Measurements from ENCODE around the gene YWHAB. TPM values are rescaled to one million over a fixed set of nuclear protein-coding genes. Genes with fewer than 3 reads are reported as not detected.

YWHAB gene
- total RNA-seq, 2 experiments from 2014 or later = 163 to 167 TPM

DNA sequence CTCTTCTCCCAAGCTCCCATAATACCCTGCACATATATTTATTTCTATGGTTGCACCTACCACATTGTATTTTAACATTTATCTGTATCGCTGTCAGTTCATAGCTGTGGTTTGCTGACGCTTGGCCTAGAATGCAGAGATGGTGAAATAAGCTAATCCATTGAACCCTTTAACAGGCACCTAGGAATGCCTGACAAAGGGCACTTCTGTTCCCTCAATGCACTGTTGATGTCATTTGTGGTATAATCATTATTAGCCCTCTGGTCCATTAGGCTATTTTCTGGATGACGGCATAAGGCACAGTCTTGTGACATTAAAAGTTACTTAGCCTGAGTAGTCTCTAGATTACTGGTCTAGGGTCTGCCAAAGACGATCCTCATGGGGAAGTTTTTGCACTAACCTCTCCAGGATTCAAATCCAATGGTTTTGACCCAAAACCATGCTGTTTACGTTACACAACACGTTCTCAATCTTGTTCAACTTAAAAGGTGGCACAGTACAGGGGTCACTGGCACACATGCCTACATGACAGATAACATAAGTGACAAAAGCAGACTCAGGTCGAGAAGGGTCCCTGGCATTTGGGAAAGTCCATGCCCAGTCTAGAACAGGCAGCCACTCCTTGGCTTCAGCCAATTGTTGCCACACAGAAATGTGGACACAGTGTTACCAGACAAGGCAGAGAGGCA, 2.1 kb upstream of the YWHAB start:
- Histone ChIP-seq H3K9me3 (ENCODE audit: control insufficient read depth in 1 of 2, insufficient read depth in 1 of 2, low read length in 2 of 2) (no peaks in the 10 kb centered on the region), H3K4me3 (ENCODE audit: low read length) (no peak overlapping the region), H3K27ac (ENCODE audit: low read depth in 1 of 2, low read length in 2 of 2) (peak overlapping the region; percentile 89 to 93), H3K27me3 (ENCODE audit: control insufficient read depth in 1 of 2, insufficient read depth in 2 of 2, low read length in 2 of 2) (no peaks in the 10 kb centered on the region), H3K36me3 (ENCODE audit: insufficient read depth, low read length) (no peaks in the 10 kb centered on the region), H3K4me1 (ENCODE audit: insufficient read depth, low read length) (peaks cover 29% of the 10 kb centered on the region)
- TF ChIP-seq, protein P1, sequence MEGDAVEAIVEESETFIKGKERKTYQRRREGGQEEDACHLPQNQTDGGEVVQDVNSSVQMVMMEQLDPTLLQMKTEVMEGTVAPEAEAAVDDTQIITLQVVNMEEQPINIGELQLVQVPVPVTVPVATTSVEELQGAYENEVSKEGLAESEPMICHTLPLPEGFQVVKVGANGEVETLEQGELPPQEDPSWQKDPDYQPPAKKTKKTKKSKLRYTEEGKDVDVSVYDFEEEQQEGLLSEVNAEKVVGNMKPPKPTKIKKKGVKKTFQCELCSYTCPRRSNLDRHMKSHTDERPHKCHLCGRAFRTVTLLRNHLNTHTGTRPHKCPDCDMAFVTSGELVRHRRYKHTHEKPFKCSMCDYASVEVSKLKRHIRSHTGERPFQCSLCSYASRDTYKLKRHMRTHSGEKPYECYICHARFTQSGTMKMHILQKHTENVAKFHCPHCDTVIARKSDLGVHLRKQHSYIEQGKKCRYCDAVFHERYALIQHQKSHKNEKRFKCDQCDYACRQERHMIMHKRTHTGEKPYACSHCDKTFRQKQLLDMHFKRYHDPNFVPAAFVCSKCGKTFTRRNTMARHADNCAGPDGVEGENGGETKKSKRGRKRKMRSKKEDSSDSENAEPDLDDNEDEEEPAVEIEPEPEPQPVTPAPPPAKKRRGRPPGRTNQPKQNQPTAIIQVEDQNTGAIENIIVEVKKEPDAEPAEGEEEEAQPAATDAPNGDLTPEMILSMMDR (IDR thresholded peaks at IDR 0.05) = no peak
- Mint-ChIP-seq H3K4me1 (ENCODE audit: low read depth) (peaks cover 73% of the 10 kb centered on the region), H3K9me3 (no peaks in the 10 kb centered on the region), H3K27me3 (no peaks in the 10 kb centered on the region), H3K36me3 (ENCODE audit: low read depth) (peaks cover 31% of the 10 kb centered on the region), H3K27ac (peak overlapping the region; percentile 89), H3K4me3 (peak overlapping the region; percentile 88)
- POLR2A ChIA-PET = interaction anchor here (0.7 to 1.0 kb wide), 3 partner anchors 9 to 15 kb away, joined by 3 to 4 read pairs (median 4); no protein-coding TSS in a partner anchor
- CTCF ChIA-PET = no interaction called here
- no peak for ATAC-seq (ENCODE audit: poor library complexity)
- no peak for DNase-seq
- intact Hi-C loops (cut with DNase I, micrococcal nuclease) = loop anchor here (10.0 kb wide), 5 partner anchors 359 to 1429 kb away; partner anchors contain the start of genes PIGT (in 1 of the 2), SERINC3 (in 1 of the 2), SRSF6 (in 1 of the 2) and TTPAL (in 1 of the 2)

DNA sequence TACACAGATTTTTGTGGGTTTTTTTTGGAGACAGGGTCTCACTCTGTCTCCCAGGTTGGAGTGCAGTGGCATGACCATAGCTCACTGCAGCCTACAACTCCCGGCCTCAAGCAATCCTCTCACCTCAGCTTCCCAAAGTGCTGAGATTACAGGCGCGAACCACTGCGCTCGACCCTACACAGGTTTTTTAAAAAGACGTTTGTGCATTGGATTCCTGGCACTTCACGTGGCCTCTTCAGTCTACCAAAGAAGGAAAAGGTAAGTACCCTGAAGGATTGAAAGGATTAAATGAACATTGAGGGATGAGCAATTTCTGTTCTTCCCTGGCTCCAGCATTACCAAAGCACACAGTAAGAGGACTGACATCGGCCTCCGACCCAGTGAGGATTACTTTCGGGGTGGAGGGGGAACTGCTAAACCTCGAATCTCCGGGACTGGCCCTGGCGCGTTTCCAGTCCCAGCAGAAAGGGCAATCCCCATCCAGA, 556 bp upstream of the YWHAB start:
- DNase-seq (no peak), ATAC-seq (ENCODE audit: poor library complexity) (peak; percentile 1)
- TF ChIP-seq, protein P1 (IDR thresholded peaks at IDR 0.05) = no peak
- Mint-ChIP-seq H3K27me3 (no peaks in the 10 kb centered on the region), H3K4me3 (peak overlapping the region; percentile 88), H3K9me3 (no peaks in the 10 kb centered on the region), H3K4me1 (ENCODE audit: low read depth) (peaks cover 76% of the 10 kb centered on the region), H3K36me3 (ENCODE audit: low read depth) (peaks cover 47% of the 10 kb centered on the region), H3K27ac (peak overlapping the region; percentile 89)
- Histone ChIP-seq H3K36me3 (ENCODE audit: insufficient read depth, low read length) (peaks cover 7% of the 10 kb centered on the region), H3K4me1 (ENCODE audit: insufficient read depth, low read length) (peaks cover 33% of the 10 kb centered on the region), H3K27ac (ENCODE audit: low read depth in 1 of 2, low read length in 2 of 2) (peak overlapping the region; percentile 89 to 93), H3K4me3 (ENCODE audit: low read length) (peak overlapping the region; percentile 91), H3K27me3 (ENCODE audit: control insufficient read depth in 1 of 2, insufficient read depth in 2 of 2, low read length in 2 of 2) (no peaks in the 10 kb centered on the region), H3K9me3 (ENCODE audit: control insufficient read depth in 1 of 2, insufficient read depth in 1 of 2, low read length in 2 of 2) (no peaks in the 10 kb centered on the region)
- POLR2A ChIA-PET = interaction anchor here (0.6 to 1.8 kb wide), 22 partner anchors 9 to 1050 kb away, joined by 3 to 12 read pairs (median 3); partner anchors contain the start of genes PABPC1L, PCIF1, PIGT and STK4
- intact Hi-C loops (cut with DNase I, micrococcal nuclease) = loop anchor here (2.0 to 10.0 kb wide), 9 partner anchors 76 to 1430 kb away; partner anchors contain the start of genes OSER1 (in 2 of the 2), PIGT (in 1 of the 2), SERINC3 (in 1 of the 2) and SRSF6 (in 1 of the 2)
- CTCF ChIA-PET = interaction anchor here (1.0 kb wide), 1 partner anchor 126 kb away, joined by 3 read pairs; no protein-coding TSS in a partner anchor

DNA sequence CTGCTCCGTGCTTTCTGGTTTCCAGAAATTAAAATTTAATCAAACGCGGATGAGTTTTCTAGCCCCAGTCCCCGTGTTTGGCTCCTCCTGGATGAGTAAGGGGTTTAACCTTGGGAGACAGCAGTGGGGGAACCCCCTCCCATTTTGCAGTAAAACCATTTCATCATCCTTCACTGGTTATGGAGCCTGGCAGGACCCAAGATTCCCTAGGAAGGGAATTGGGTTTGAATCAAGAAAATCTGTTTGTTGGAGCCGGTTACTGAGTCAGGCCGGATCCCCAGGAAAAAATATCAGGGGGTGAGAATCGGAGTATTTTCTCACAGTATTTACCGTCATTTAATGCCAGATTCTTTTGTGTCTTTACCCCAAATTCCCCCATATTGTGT, 754 bp downstream of the YWHAB start:
- POLR2A ChIA-PET = interaction anchor here (1.1 to 1.8 kb wide), 5 partner anchors 10 to 530 kb away, joined by 3 to 12 read pairs (median 11); partner anchors contain the start of genes PIGT, STK4 and TOMM34
- peaks cover 15% of the 10 kb centered on the region for H3K36me3 ChIP-seq (ENCODE audit: insufficient read depth, low read length)
- DNase-seq = peak in 1 of 14 experiments; percentile 40
- Mint-ChIP-seq H3K36me3 (ENCODE audit: low read depth) (peaks cover 56% of the 10 kb centered on the region), H3K9me3 (no peaks in the 10 kb centered on the region), H3K27me3 (no peaks in the 10 kb centered on the region), H3K4me3 (peak overlapping the region; percentile 98), H3K27ac (peak overlapping the region; percentile 89), H3K4me1 (ENCODE audit: low read depth) (peaks cover 79% of the 10 kb centered on the region)
- H3K4me1 ChIP-seq (ENCODE audit: insufficient read depth, low read length) = peaks cover 43% of the 10 kb centered on the region
- H3K9me3 ChIP-seq (ENCODE audit: control insufficient read depth in 1 of 2, insufficient read depth in 1 of 2, low read length in 2 of 2) = no peaks in the 10 kb centered on the region
- H3K27me3 ChIP-seq (ENCODE audit: control insufficient read depth in 1 of 2, insufficient read depth in 2 of 2, low read length in 2 of 2) = no peaks in the 10 kb centered on the region
- TF ChIP-seq, protein P1 (IDR thresholded peaks at IDR 0.05) = no peak
- CTCF ChIA-PET = no interaction called here
- ATAC-seq (ENCODE audit: poor library complexity) = no peak
- peak overlapping the region; percentile 89 to 93 for H3K27ac ChIP-seq (ENCODE audit: low read depth in 1 of 2, low read length in 2 of 2)
- H3K4me3 ChIP-seq (ENCODE audit: low read length) = peak overlapping the region; percentile 91
- intact Hi-C loops (cut with DNase I, micrococcal nuclease) = loop anchor here (2.0 to 10.0 kb wide), 9 partner anchors 23 to 1431 kb away; partner anchors contain the start of genes OSER1 (in 2 of the 2), PIGT (in 1 of the 2), SERINC3 (in 1 of the 2) and SRSF6 (in 1 of the 2)

Measured in CD4-positive, alpha-beta T cell (primary cell).